Endometrial microvascular endothelial cells (primary cell): ENCODE data around the gene BHLHE23. TPM values are rescaled to one million over a fixed set of nuclear protein-coding genes. Genes with fewer than 3 reads are reported as not detected.

Source experiments
- in situ Hi-C: cut with HindIII; loops from 2 replicates; pipeline ENCODE4 v1.10.0; 2017; ENCODE audit warnings: low sequenced_read_pairs, low pct_unique_long_range_greater_than_20kb; ENCODE audit errors: inconsistent ontology term
- total RNA-seq: library from RNA; depleted of rRNA; stranded (reverse); fragments of >200 nt; gene quantifications from one replicate; pipeline ENCODE4 v1.2.3, GENCODE V29; 2015; ENCODE audit errors: inconsistent ontology term

The BHLHE23 gene
- total RNA-seq, 1 donor from 2014 or later = not detected

- in situ Hi-C loops = no loop called here
Observed at GRCh38 chr20:63027922-63028389, 21.2 kb upstream of the BHLHE23 start.

- in situ Hi-C loops = no loop called here
Observed at GRCh38 chr20:63027221-63027921, 20.6 kb upstream of the BHLHE23 start.

- in situ Hi-C loops = no loop called here
Observed at GRCh38 chr20:63026582-63027165, 19.9 kb upstream of the BHLHE23 start.

- in situ Hi-C loops = no loop called here
Observed at GRCh38 chr20:63025534-63026331, 19.0 kb upstream of the BHLHE23 start.

- in situ Hi-C loops = no loop called here
Observed at GRCh38 chr20:63024573-63025392, 18.0 kb upstream of the BHLHE23 start.

GRCh38 chr20:63023936-63024571 is 17.3 kb upstream of the BHLHE23 start:
- in situ Hi-C loops = no loop called here

- in situ Hi-C loops = no loop called here
Observed at GRCh38 chr20:63023071-63023935, 16.5 kb upstream of the BHLHE23 start.

- in situ Hi-C loops = no loop called here
Observed at GRCh38 chr20:63022501-63022900, 15.7 kb upstream of the BHLHE23 start.

- in situ Hi-C loops = no loop called here
Observed at GRCh38 chr20:63021356-63022321, 14.9 kb upstream of the BHLHE23 start.

GRCh38 chr20:63020681-63021080 is 13.9 kb upstream of the BHLHE23 start:
- in situ Hi-C loops = no loop called here

- in situ Hi-C loops = no loop called here
Observed at GRCh38 chr20:63017826-63018411, 11.2 kb upstream of the BHLHE23 start.

- in situ Hi-C loops = no loop called here
Observed at GRCh38 chr20:63017076-63017825, 10.5 kb upstream of the BHLHE23 start.

GRCh38 chr20:63016514-63017075 is 9.8 kb upstream of the BHLHE23 start:
- in situ Hi-C loops = no loop called here

- in situ Hi-C loops = no loop called here
Observed at GRCh38 chr20:63015662-63016361, 9.0 kb upstream of the BHLHE23 start.

GRCh38 chr20:63015147-63015661 is 8.4 kb upstream of the BHLHE23 start:
- in situ Hi-C loops = no loop called here
